ENCODE data around the gene HAPSTR1. TPM values are rescaled to one million over a fixed set of nuclear protein-coding genes. Genes with fewer than 3 reads are reported as not detected.

The HAPSTR1 gene
- total and polyA plus RNA-seq, 7 donors, result 15.1 to 80.0 (median 54.5) TPM

DNA sequence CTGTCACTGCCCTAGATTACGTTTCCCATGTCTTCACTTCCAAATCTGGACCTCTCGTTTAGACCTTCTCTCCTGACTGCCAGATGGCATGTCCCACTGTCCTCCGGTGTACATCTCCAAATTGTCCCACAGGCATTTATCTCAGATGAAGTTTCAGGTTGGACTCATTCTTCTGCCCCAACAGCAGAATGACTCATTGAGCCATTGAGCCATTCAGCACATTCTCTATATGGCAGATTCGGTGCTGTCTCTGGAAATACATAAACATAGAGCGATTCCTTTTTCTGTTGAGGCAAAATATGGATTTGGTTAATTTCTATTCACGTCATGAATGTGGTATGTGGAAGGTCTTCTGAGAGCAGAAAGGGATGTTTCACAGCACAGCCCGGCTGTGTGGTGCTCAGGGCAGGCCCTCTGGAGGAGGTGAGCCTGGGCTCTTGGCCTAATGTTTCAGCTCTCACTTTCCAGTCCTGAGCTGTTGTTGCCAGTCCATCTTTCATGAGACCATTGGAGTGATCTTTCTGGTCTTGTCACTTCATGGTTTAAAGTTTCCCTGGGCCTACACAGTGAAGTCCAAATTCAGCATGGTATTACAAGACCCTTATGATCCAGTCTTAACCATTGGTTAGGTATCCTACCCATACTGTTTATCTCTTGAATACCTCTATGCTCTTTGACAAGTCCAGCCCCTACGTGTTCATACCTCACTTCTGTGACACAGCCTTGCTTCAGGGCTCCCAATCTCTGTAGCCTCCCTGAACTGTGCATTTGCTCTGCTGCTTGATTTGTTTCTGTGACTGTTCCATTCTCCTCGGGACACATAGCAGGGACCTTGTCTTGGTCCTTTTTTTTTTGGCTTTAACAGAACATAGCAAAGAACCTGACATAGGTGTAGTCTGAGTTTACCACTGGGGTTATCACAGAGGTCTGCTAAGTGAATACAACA, 15.9 kb downstream of the HAPSTR1 start:
- TF ChIP-seq, protein P1, sequence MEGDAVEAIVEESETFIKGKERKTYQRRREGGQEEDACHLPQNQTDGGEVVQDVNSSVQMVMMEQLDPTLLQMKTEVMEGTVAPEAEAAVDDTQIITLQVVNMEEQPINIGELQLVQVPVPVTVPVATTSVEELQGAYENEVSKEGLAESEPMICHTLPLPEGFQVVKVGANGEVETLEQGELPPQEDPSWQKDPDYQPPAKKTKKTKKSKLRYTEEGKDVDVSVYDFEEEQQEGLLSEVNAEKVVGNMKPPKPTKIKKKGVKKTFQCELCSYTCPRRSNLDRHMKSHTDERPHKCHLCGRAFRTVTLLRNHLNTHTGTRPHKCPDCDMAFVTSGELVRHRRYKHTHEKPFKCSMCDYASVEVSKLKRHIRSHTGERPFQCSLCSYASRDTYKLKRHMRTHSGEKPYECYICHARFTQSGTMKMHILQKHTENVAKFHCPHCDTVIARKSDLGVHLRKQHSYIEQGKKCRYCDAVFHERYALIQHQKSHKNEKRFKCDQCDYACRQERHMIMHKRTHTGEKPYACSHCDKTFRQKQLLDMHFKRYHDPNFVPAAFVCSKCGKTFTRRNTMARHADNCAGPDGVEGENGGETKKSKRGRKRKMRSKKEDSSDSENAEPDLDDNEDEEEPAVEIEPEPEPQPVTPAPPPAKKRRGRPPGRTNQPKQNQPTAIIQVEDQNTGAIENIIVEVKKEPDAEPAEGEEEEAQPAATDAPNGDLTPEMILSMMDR (IDR thresholded peaks at IDR 0.05), result no peak
- DNase-seq (no peak), ATAC-seq (peak; percentile 86 to 91 (median 87))
- intact Hi-C loops (cut with DNase I), result no loop called here
- H3K36me3 ChIP-seq (ENCODE audit: insufficient read depth in 1 of 2, low read depth in 1 of 2), result peaks cover 11 to 36% of the 10 kb centered on the region in 2 donors
- no peak overlapping the region for H3K4me3 ChIP-seq
- no peaks in the 10 kb centered on the region for H3K27me3 ChIP-seq (ENCODE audit: insufficient read depth in 3 of 3, low read length in 2 of 3)
- H3K27ac ChIP-seq, result peak overlapping the region; percentile 74
- no peaks in the 10 kb centered on the region for H3K9me3 ChIP-seq
- WGBS, 3 donors, result 47 to 63% (median 49%) methylated on average over 9 of the region's 9 CpGs
- H3K4me1 ChIP-seq, result peaks cover 99% of the 10 kb centered on the region

DNA sequence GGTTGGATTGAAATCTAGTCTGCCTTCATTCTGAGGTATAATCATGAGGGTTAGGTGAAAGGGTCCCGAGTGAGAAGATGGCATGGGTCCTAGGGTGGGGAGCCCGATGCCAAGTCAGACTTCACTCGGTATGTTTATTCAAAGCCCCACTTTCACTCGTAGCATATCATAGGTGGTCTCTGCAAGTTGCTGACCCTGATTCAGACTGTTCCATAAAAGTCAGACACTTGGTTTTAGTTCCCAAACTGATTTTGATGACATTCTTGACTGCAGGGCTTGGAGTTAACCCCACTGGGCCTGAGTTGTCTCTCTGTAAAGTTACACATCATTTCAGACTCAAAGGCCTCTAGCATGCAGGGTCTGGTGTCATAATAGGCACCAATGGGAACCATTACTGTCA, 17.8 kb downstream of the HAPSTR1 start:
- 61 to 79% (median 71%) methylated on average over 4 of the region's 4 CpGs for WGBS, 3 donors
- Histone ChIP-seq H3K4me3 (no peak overlapping the region), H3K27ac (peak overlapping the region; percentile 10), H3K9me3 (no peaks in the 10 kb centered on the region), H3K27me3 (ENCODE audit: insufficient read depth in 3 of 3, low read length in 2 of 3) (no peaks in the 10 kb centered on the region), H3K36me3 (ENCODE audit: insufficient read depth in 1 of 2, low read depth in 1 of 2) (peaks cover 7 to 19% of the 10 kb centered on the region in 2 donors), H3K4me1 (peaks cover 99% of the 10 kb centered on the region)
- TF ChIP-seq, protein P1 (IDR thresholded peaks at IDR 0.05), result no peak
- ATAC-seq (no peak), DNase-seq (no peak)
- intact Hi-C loops (cut with DNase I), result no loop called here

DNA sequence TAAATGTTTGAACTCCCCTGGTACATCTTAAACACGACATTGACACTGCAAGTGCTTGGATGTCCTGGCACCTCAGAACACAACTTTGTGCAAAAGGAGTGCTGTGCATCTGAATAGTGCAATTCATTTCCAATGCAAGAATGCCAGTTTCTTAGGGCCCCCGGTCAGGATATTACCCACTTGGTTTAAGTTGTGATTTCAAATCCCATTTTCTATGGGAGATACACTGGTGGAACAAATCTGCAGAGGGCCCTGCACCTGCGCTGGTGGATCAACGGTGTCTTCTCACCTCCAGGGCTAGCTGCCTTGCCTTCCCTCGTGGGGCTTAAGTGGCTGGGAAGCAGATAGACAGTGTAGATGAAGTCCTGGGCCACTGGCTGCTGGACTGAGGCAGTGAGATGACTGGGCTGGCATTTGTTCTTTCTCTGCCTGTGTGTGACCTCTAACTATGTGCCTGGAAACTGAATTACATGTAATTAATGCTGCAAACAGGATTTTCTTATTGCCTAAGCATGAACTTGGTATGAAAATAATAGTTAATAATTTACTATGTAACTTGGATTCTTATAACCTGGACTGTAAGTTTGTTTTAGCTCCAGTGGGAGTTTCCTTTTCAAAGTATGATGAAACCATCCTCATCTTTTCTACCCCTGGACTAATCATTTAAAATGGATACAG, 20.9 kb downstream of the HAPSTR1 start:
- Histone ChIP-seq H3K27ac (peak overlapping the region; percentile 23), H3K36me3 (ENCODE audit: insufficient read depth in 1 of 2, low read depth in 1 of 2) (peaks cover 5 to 21% of the 10 kb centered on the region in 2 donors), H3K9me3 (no peaks in the 10 kb centered on the region), H3K4me1 (peaks cover 88% of the 10 kb centered on the region), H3K4me3 (peak overlapping the region; percentile 21), H3K27me3 (ENCODE audit: insufficient read depth in 3 of 3, low read length in 2 of 3) (no peaks in the 10 kb centered on the region)
- TF ChIP-seq, protein P1 (IDR thresholded peaks at IDR 0.05), result no peak
- 22 to 39% (median 29%) methylated on average over 5 of the region's 5 CpGs for WGBS, 3 donors
- intact Hi-C loops (cut with DNase I), result loop anchor here in 1 of 2 donors (10.0 kb wide), 1 partner anchor 218 kb away; no protein-coding TSS in a partner anchor
- DNase-seq, result no peak
- peak in 3 of 4 donors; percentile 49 to 61 (median 56) for ATAC-seq

DNA sequence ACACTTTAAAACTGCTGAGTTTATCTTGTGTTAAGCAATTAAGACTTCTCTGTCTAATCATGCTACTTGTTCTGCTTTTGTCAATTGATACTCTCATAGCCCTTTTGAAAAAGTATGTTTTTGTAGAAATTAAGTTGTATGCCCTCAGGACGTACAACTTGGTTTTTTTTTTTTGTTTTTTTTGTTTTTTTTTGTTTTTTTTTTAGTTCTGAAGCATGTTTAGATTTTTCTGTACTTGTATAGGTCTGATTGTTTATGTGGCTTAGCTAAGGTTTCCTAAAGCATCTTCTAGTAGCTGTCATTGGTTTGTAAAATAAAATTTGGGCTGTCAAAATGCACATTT, 21.4 kb downstream of the HAPSTR1 start:
- Histone ChIP-seq H3K9me3 (no peaks in the 10 kb centered on the region), H3K27ac (peak overlapping the region; percentile 23), H3K4me1 (peaks cover 88% of the 10 kb centered on the region), H3K4me3 (no peak overlapping the region), H3K27me3 (ENCODE audit: insufficient read depth in 3 of 3, low read length in 2 of 3) (no peaks in the 10 kb centered on the region), H3K36me3 (ENCODE audit: insufficient read depth in 1 of 2, low read depth in 1 of 2) (peaks cover 9 to 23% of the 10 kb centered on the region in 2 donors)
- 44 to 63% (median 53%) methylated on average over 1 of the region's 1 CpG for WGBS, 3 donors
- intact Hi-C loops (cut with DNase I), result loop anchor here in 1 of 2 donors (10.0 kb wide), 1 partner anchor 218 kb away; no protein-coding TSS in a partner anchor
- DNase-seq, result no peak
- TF ChIP-seq, protein P1 (IDR thresholded peaks at IDR 0.05), result no peak
- ATAC-seq, result no peak

Data from psoas muscle (tissue), 8 donors.